Esophagus squamous epithelium (tissue), 5 donors: ENCODE data around the gene CCDC197. TPM values are rescaled to one million over a fixed set of nuclear protein-coding genes. Genes with fewer than 3 reads are reported as not detected.

Experiments
- DNase-seq: peaks from one replicate; lab custom pipeline; 2025; lab: John Stamatoyannopoulos, UW
- H3K27ac ChIP-seq, 4 donors: fragments of 200-600 bp; sonication (generic); one replicate each; pipeline ENCODE4 v1.5.1; 2016 to 2019; ENCODE audit warnings: mild to moderate bottlenecking in 1 of 4
- H3K27me3 ChIP-seq, 4 donors: fragments of 200-600 bp; sonication (generic); 1 replicate in 3 of 4; 2 replicates in 1 of 4; pipeline versions ENCODE4 v1.5.1 to v1.6.0; 2017 to 2021; ENCODE audit warnings: antibody characterized with exemption in 1 of 4
- H3K36me3 ChIP-seq, 3 donors: fragments of 200-600 bp; sonication (generic); one replicate each; pipeline ENCODE4 v1.5.1; 2016 to 2019
- H3K4me1 ChIP-seq, 3 donors: fragments of 200-600 bp; sonication (generic); one replicate each; pipeline ENCODE4 v1.5.1; 2017 to 2019
- H3K4me3 ChIP-seq, 4 donors: fragments of 200-600 bp; sonication (generic); 1 replicate in 3 of 4; 2 replicates in 1 of 4; pipeline ENCODE4 v1.5.1; 2016 to 2019; ENCODE audit warnings: mild to moderate bottlenecking in 2 of 4, moderate library complexity in 1 of 4
- H3K9me3 ChIP-seq, 3 donors: fragments of 200-600 bp; sonication (generic); one replicate each; pipeline ENCODE4 v1.5.1; 2016 to 2019
- POLR2A ChIP-seq, 4 donors: fragments of 450-650 bp; IDR thresholded peaks; one replicate each; pipeline ENCODE4 v1.6.1; 2017; ENCODE audit warnings: antibody characterized with exemption in 4 of 4, mild to moderate bottlenecking in 4 of 4, moderate library complexity in 3 of 4
- WGBS, 2 donors: methylation state at CpG; one replicate each; pipeline ENCODE4 v1.1.5; 2018; 5-methylcytosine and 5-hydroxymethylcytosine counted together
- intact Hi-C: fragments of 100-400 bp; cut with DNase I; formaldehyde crosslinking; loops from one replicate; pipeline ENCODE4 v1.15.0; 2022
- total RNA-seq, 4 donors: library from RNA; depleted of rRNA; stranded (reverse); fragments of >200 nt; gene quantifications; one replicate each; pipeline ENCODE4 v1.1.0, GENCODE V29; 2016
- TF ChIP-seq, protein P1 (sequence below), 6 experiments: fragments of 450-650 bp in 4 of 6; fragments of 200-600 bp in 2 of 6; sonication (generic) in 2 of 6; IDR thresholded peaks; one replicate each; pipeline ENCODE4 v1.5.1; 2016 to 2019; ENCODE audit warnings: antibody characterized with exemption in 6 of 6, mild to moderate bottlenecking in 4 of 6, moderate library complexity in 4 of 6
- donor health status: DM: yes; HTN: yes; CAD: no.

CCDC197 gene
- total RNA-seq, 4 donors from 2014 or later: not detected

DNA sequence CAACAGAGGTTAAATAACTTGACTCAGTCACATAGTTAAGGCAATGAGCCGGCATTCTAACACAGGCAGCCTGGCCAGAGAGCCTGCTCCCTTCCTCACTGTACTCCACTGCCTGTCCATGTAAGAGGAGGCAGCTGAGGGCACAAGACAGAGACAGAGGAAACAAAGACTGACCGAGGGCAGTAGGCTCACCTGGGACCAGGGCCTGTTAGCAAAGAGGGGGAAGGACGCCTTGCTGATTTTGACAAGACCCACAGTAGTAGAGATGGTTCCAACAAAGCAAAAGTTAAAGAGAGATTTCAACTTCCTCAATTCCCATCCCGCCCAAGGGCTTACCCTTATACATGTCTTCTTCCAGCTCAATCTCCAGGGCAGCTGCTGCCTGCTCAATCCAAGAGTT lies 55.6 kb downstream of the CCDC197 start:
- Histone ChIP-seq H3K36me3 (peaks cover 16 to 100% (median 53%) of the 10 kb centered on the region in 3 donors), H3K27me3 (no peaks in the 10 kb centered on the region), H3K27ac (no peak overlapping the region), H3K4me1 (peaks cover 0 to 12% (median 0%) of the 10 kb centered on the region in 3 donors), H3K4me3 (no peak overlapping the region), H3K9me3 (no peaks in the 10 kb centered on the region)
- DNase-seq: no peak
- intact Hi-C loops: loop anchor here (5.0 kb wide), 1 partner anchor 85 kb away; no protein-coding TSS in a partner anchor
- TF ChIP-seq POLR2A (IDR thresholded peaks at IDR 0.05): no peak
- TF ChIP-seq, protein P1, sequence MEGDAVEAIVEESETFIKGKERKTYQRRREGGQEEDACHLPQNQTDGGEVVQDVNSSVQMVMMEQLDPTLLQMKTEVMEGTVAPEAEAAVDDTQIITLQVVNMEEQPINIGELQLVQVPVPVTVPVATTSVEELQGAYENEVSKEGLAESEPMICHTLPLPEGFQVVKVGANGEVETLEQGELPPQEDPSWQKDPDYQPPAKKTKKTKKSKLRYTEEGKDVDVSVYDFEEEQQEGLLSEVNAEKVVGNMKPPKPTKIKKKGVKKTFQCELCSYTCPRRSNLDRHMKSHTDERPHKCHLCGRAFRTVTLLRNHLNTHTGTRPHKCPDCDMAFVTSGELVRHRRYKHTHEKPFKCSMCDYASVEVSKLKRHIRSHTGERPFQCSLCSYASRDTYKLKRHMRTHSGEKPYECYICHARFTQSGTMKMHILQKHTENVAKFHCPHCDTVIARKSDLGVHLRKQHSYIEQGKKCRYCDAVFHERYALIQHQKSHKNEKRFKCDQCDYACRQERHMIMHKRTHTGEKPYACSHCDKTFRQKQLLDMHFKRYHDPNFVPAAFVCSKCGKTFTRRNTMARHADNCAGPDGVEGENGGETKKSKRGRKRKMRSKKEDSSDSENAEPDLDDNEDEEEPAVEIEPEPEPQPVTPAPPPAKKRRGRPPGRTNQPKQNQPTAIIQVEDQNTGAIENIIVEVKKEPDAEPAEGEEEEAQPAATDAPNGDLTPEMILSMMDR (IDR thresholded peaks at IDR 0.05): no peak
- 94 to 100% methylated on average over 3 to 4 of the region's 4 CpGs for WGBS, 2 donors

DNA sequence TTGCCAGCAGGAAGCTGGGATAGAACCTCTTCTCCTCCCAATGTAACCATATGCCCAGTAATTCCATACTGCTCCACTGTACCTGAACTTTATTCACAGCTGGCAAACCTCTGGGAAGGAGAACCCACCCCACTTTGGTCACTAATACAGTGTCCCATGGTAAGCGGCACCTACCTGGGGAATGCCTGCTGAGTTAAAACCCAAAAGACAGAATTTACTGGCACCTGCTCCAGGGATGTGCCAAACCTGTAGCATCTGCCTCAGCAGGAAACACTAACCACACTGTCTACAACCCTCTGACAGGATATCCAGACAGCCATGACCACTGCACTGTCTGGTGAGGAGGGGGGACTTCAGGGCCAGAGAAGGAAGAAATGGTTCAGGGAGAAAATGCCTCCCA lies 57.3 kb downstream of the CCDC197 start:
- TF ChIP-seq POLR2A (IDR thresholded peaks at IDR 0.05): no peak
- TF ChIP-seq, protein P1 (IDR thresholded peaks at IDR 0.05): no peak
- no peak for DNase-seq
- WGBS, 2 donors: 100% methylated on average over 1 of the region's 1 CpG; no CpG with 5 or more reads in 1 of the 2 donors
- Histone ChIP-seq H3K36me3 (peaks cover 6 to 100% (median 42%) of the 10 kb centered on the region in 3 donors), H3K4me1 (peaks cover 0 to 19% (median 0%) of the 10 kb centered on the region in 3 donors), H3K27ac (no peak overlapping the region), H3K27me3 (no peaks in the 10 kb centered on the region), H3K4me3 (no peak overlapping the region), H3K9me3 (no peaks in the 10 kb centered on the region)
- intact Hi-C loops: loop anchor here (5.0 kb wide), 1 partner anchor 83 kb away; no protein-coding TSS in a partner anchor

DNA sequence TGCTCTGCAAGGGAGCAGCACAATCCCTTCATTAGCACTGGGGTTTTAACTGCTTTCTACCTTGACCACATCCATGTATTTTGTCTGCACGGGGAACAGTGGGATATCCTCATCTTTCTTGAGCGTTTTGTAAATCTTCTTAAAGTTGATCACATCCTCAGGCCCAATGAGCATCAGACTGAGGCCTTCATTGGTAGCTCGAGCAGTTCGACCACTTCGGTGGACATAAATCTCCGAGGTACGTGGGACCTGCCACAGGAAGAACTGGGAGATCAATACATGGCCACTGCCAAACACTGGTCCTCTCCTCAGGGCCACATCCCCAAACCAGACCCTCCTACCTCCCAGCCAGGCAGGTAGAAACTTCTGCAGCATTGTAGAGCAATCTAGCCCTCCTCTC lies 57.8 kb downstream of the CCDC197 start:
- Histone ChIP-seq H3K27me3 (no peaks in the 10 kb centered on the region), H3K4me3 (no peak overlapping the region), H3K27ac (no peak overlapping the region), H3K36me3 (peaks cover 6 to 100% (median 42%) of the 10 kb centered on the region in 3 donors), H3K9me3 (no peaks in the 10 kb centered on the region), H3K4me1 (peaks cover 0 to 19% (median 0%) of the 10 kb centered on the region in 3 donors)
- intact Hi-C loops: loop anchor here (5.0 kb wide), 1 partner anchor 82 kb away; no protein-coding TSS in a partner anchor
- WGBS, 2 donors: 91 to 92% methylated on average over 7 of the region's 7 CpGs
- TF ChIP-seq POLR2A (IDR thresholded peaks at IDR 0.05): no peak
- TF ChIP-seq, protein P1 (IDR thresholded peaks at IDR 0.05): no peak
- no peak for DNase-seq

DNA sequence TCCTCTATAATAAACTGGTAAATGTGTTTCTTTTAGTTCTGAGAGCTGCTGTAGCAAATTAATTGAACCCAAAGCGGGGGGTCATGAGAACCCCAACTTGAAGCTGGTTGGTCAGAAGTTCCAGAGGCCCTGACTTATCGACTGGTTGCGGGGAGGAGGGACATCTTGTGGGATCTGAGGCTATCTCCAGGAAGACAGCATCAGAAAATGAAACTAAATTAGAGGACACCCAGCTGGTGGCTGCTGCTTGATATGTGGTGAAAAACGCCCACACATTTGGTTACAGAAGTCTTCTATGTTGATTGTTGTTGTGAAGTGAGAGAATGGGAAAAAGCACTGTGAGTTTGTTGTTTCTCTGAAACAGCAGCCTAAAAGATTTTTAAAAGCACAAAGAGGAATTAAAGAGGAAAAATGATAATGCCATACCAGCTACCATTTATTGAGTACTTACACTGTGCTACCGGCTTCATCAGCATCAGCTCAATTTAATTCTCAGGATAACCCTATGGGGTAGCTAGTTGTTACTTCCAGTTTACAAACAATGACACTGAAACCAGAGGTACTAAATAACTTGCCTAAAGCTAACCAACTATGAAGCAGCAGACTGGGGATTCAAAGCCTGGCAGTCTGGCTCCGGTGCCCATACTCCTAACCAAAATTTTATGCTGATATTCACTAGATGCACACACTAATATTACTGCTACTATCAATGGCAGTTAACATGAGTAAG lies 59.6 kb downstream of the CCDC197 start:
- no peak for TF ChIP-seq POLR2A (IDR thresholded peaks at IDR 0.05)
- TF ChIP-seq, protein P1 (IDR thresholded peaks at IDR 0.05): no peak
- H3K27ac ChIP-seq: no peak overlapping the region
- H3K36me3 ChIP-seq: peaks cover 24 to 100% (median 45%) of the 10 kb centered on the region in 3 donors
- 78 to 85% methylated on average over 6 of the region's 6 CpGs for WGBS, 2 donors
- no peak for DNase-seq
- H3K4me3 ChIP-seq: no peak overlapping the region
- H3K27me3 ChIP-seq: no peaks in the 10 kb centered on the region
- H3K9me3 ChIP-seq: no peaks in the 10 kb centered on the region
- intact Hi-C loops: no loop called here
- peaks cover 0 to 9% (median 0%) of the 10 kb centered on the region in 3 donors for H3K4me1 ChIP-seq

GRCh38 chr14:94058128-94058673 lies 61.1 kb downstream of the CCDC197 start:
- TF ChIP-seq, protein P1 (IDR thresholded peaks at IDR 0.05): no peak
- TF ChIP-seq POLR2A (IDR thresholded peaks at IDR 0.05): no peak
- 77 to 79% methylated on average over 1 of the region's 1 CpG for WGBS, 2 donors
- DNase-seq: no peak
- Histone ChIP-seq H3K27me3 (no peaks in the 10 kb centered on the region), H3K27ac (no peak overlapping the region), H3K4me3 (no peak overlapping the region), H3K9me3 (no peaks in the 10 kb centered on the region), H3K4me1 (peaks cover 0 to 19% (median 8%) of the 10 kb centered on the region in 3 donors), H3K36me3 (peaks cover 26 to 97% (median 47%) of the 10 kb centered on the region in 3 donors)
- intact Hi-C loops: no loop called here
